ENCODE results near the gene TLK2.
"Not testable (repeated sequence)": the region's sequence is repeated elsewhere in the genome, so short reads cannot be mapped to it uniquely, and the experiment has no call there.

The TLK2 gene

GRCh38 chr17:62477718-62478408, 762 bp upstream of the TLK2 start:
- Histone ChIP-seq H3K4me2 (ENCODE audit: low read length) (peak overlapping the region; percentile 42), H3K56ac (ENCODE audit: low read length) (peak overlapping the region; percentile 84), H3K4ac (ENCODE audit: low read depth, low read length) (peak overlapping the region; percentile 100), H3K9ac (ENCODE audit: low read length) (peak overlapping the region; percentile 79), H3K18ac (ENCODE audit: low read length) (peak overlapping the region; percentile 96), H3K79me2 (ENCODE audit: control insufficient read depth, insufficient read depth, low read length) (peaks cover 11% of the 10 kb centered on the region), H3K4me3 (ENCODE audit: low read length) (peak overlapping the region; percentile 42), H4K8ac (ENCODE audit: low read depth, low read length) (peak overlapping the region; percentile 98), H3K27ac (ENCODE audit: low read depth, low read length) (peak overlapping the region; percentile 78), H2BK120ac (ENCODE audit: low read depth, low read length) (peak overlapping the region; percentile 61)
- not testable (repeated sequence) for H3K36me3 ChIP-seq (ENCODE audit: control insufficient read depth, insufficient read depth, low read length); H3K27me3 ChIP-seq (ENCODE audit: insufficient read depth, low read length, poor library complexity); H2BK5ac ChIP-seq (ENCODE audit: low read length); H4K5ac ChIP-seq (ENCODE audit: low read length); H2AK5ac ChIP-seq (ENCODE audit: low read length); H3K79me1 ChIP-seq (ENCODE audit: low read length); H2BK15ac ChIP-seq (replicated peaks; ENCODE audit: low read depth); H3K4me1 ChIP-seq (ENCODE audit: control insufficient read depth, low read depth, low read length); H3K23ac ChIP-seq (ENCODE audit: low read length)
- DNase-seq: peak; percentile 36
- WGBS (ENCODE audit: extremely low coverage, insufficient coverage, low lambda C conversion rate): no CpG with 5 or more reads among the region's 61 CpGs

GRCh38 chr17:62478880-62479638, 434 bp downstream of the TLK2 start:
- H3K36me3 ChIP-seq (ENCODE audit: control insufficient read depth, insufficient read depth, low read length); H4K5ac ChIP-seq (ENCODE audit: low read length); H3K79me1 ChIP-seq (ENCODE audit: low read length); H2AK5ac ChIP-seq (ENCODE audit: low read length); H2BK120ac ChIP-seq (ENCODE audit: low read depth, low read length); H3K23ac ChIP-seq (ENCODE audit: low read length); H2BK5ac ChIP-seq (ENCODE audit: low read length); H3K4me2 ChIP-seq (ENCODE audit: low read length); H3K4me1 ChIP-seq (ENCODE audit: control insufficient read depth, low read depth, low read length); H2BK15ac ChIP-seq (replicated peaks; ENCODE audit: low read depth); H3K27me3 ChIP-seq (ENCODE audit: insufficient read depth, low read length, poor library complexity): not testable (repeated sequence)
- Histone ChIP-seq H3K56ac (ENCODE audit: low read length) (peak overlapping the region; percentile 81), H3K4me3 (ENCODE audit: low read length) (peak overlapping the region; percentile 28), H3K4ac (ENCODE audit: low read depth, low read length) (peak overlapping the region; percentile 62), H3K18ac (ENCODE audit: low read length) (peak overlapping the region; percentile 99), H3K79me2 (ENCODE audit: control insufficient read depth, insufficient read depth, low read length) (peaks cover 11% of the 10 kb centered on the region), H4K8ac (ENCODE audit: low read depth, low read length) (peak overlapping the region; percentile 86), H3K27ac (ENCODE audit: low read depth, low read length) (peak overlapping the region; percentile 62), H3K9ac (ENCODE audit: low read length) (peak overlapping the region; percentile 80)
- peak; percentile 28 for DNase-seq
- no CpG with 5 or more reads among the region's 84 CpGs for WGBS (ENCODE audit: extremely low coverage, insufficient coverage, low lambda C conversion rate)

- H4K5ac ChIP-seq (ENCODE audit: low read length); H3K79me1 ChIP-seq (ENCODE audit: low read length); H3K27me3 ChIP-seq (ENCODE audit: insufficient read depth, low read length, poor library complexity); H2BK15ac ChIP-seq (replicated peaks; ENCODE audit: low read depth); H4K8ac ChIP-seq (ENCODE audit: low read depth, low read length); H2BK5ac ChIP-seq (ENCODE audit: low read length); H3K36me3 ChIP-seq (ENCODE audit: control insufficient read depth, insufficient read depth, low read length); H3K4me1 ChIP-seq (ENCODE audit: control insufficient read depth, low read depth, low read length); H2AK5ac ChIP-seq (ENCODE audit: low read length); H3K23ac ChIP-seq (ENCODE audit: low read length); H2BK120ac ChIP-seq (ENCODE audit: low read depth, low read length): not testable (repeated sequence)
- Histone ChIP-seq H3K4me2 (ENCODE audit: low read length) (peak overlapping the region; percentile 40), H3K27ac (ENCODE audit: low read depth, low read length) (peak overlapping the region; percentile 62), H3K4me3 (ENCODE audit: low read length) (peak overlapping the region; percentile 58), H3K79me2 (ENCODE audit: control insufficient read depth, insufficient read depth, low read length) (peaks cover 11% of the 10 kb centered on the region), H3K9ac (ENCODE audit: low read length) (peak overlapping the region; percentile 80), H3K56ac (ENCODE audit: low read length) (peak overlapping the region; percentile 81), H3K4ac (ENCODE audit: low read depth, low read length) (peak overlapping the region; percentile 62), H3K18ac (ENCODE audit: low read length) (peak overlapping the region; percentile 99)
- DNase-seq: peak; percentile 45
- no CpG with 5 or more reads among the region's 22 CpGs for WGBS (ENCODE audit: extremely low coverage, insufficient coverage, low lambda C conversion rate)
Measured at GRCh38 chr17:62479639-62480258, 1.1 kb downstream of the TLK2 start.

GRCh38 chr17:62482553-62482952, 3.9 kb downstream of the TLK2 start:
- H2BK15ac ChIP-seq (replicated peaks; ENCODE audit: low read depth); H4K5ac ChIP-seq (ENCODE audit: low read length); H3K9ac ChIP-seq (ENCODE audit: low read length); H3K27me3 ChIP-seq (ENCODE audit: insufficient read depth, low read length, poor library complexity); H2BK120ac ChIP-seq (ENCODE audit: low read depth, low read length); H3K23ac ChIP-seq (ENCODE audit: low read length); H3K27ac ChIP-seq (ENCODE audit: low read depth, low read length); H3K4me3 ChIP-seq (ENCODE audit: low read length); H3K79me1 ChIP-seq (ENCODE audit: low read length); H4K8ac ChIP-seq (ENCODE audit: low read depth, low read length); H2AK5ac ChIP-seq (ENCODE audit: low read length); H3K56ac ChIP-seq (ENCODE audit: low read length); H3K4me2 ChIP-seq (ENCODE audit: low read length); DNase-seq; H3K4me1 ChIP-seq (ENCODE audit: control insufficient read depth, low read depth, low read length); H3K18ac ChIP-seq (ENCODE audit: low read length); H3K36me3 ChIP-seq (ENCODE audit: control insufficient read depth, insufficient read depth, low read length); H3K4ac ChIP-seq (ENCODE audit: low read depth, low read length); H2BK5ac ChIP-seq (ENCODE audit: low read length): not testable (repeated sequence)
- WGBS (ENCODE audit: extremely low coverage, insufficient coverage, low lambda C conversion rate): no CpG with 5 or more reads among the region's 3 CpGs
- H3K79me2 ChIP-seq (ENCODE audit: control insufficient read depth, insufficient read depth, low read length): peaks cover 19% of the 10 kb centered on the region

- not testable (repeated sequence) for H3K18ac ChIP-seq (ENCODE audit: low read length); H3K4me3 ChIP-seq (ENCODE audit: low read length); H3K27ac ChIP-seq (ENCODE audit: low read depth, low read length); H2AK5ac ChIP-seq (ENCODE audit: low read length); H3K4me1 ChIP-seq (ENCODE audit: control insufficient read depth, low read depth, low read length); DNase-seq; H4K8ac ChIP-seq (ENCODE audit: low read depth, low read length); H3K79me1 ChIP-seq (ENCODE audit: low read length); H3K27me3 ChIP-seq (ENCODE audit: insufficient read depth, low read length, poor library complexity); H4K5ac ChIP-seq (ENCODE audit: low read length); H3K36me3 ChIP-seq (ENCODE audit: control insufficient read depth, insufficient read depth, low read length); H3K56ac ChIP-seq (ENCODE audit: low read length); H3K4me2 ChIP-seq (ENCODE audit: low read length); H2BK15ac ChIP-seq (replicated peaks; ENCODE audit: low read depth); H2BK120ac ChIP-seq (ENCODE audit: low read depth, low read length); H3K4ac ChIP-seq (ENCODE audit: low read depth, low read length); H3K9ac ChIP-seq (ENCODE audit: low read length); H2BK5ac ChIP-seq (ENCODE audit: low read length); H3K23ac ChIP-seq (ENCODE audit: low read length)
- no CpG with 5 or more reads among the region's 1 CpG for WGBS (ENCODE audit: extremely low coverage, insufficient coverage, low lambda C conversion rate)
- peaks cover 18% of the 10 kb centered on the region for H3K79me2 ChIP-seq (ENCODE audit: control insufficient read depth, insufficient read depth, low read length)
Measured at GRCh38 chr17:62490990-62491389, 12.4 kb downstream of the TLK2 start.

Data from mesendoderm (in vitro differentiated cells).